HepG2 (cell line): ENCODE measurements around the gene TEX19. TPM values are rescaled to one million over a fixed set of nuclear protein-coding genes. Genes with fewer than 3 reads are reported as not detected.

ENCODE experiments used
- AGO1 ChIP-seq: fragments of 200-400 bp; formaldehyde crosslinking; IDR thresholded peaks from 2 replicates; pipeline ENCODE4 v1.6.1; 2017; ENCODE audit warnings: mild to moderate bottlenecking, low read depth, low read length, moderate library complexity; ENCODE audit not compliant: poor library complexity, severe bottlenecking
- BHLHE40 ChIP-seq: IDR thresholded peaks from 2 replicates; pipeline ENCODE4 v1.6.1; 2011; ENCODE audit warnings: low read length, improper control_type of control experiment
- CEBPG ChIP-seq: IDR thresholded peaks from 2 replicates; pipeline ENCODE4 v1.6.1; 2016
- FOXA3 ChIP-seq: IDR thresholded peaks from 2 replicates; pipeline ENCODE4 v1.6.1; 2016; ENCODE audit warnings: missing genetic modification reagents, missing compliant biosample characterization
- FOXC1 ChIP-seq: sonication (generic); formaldehyde crosslinking; IDR thresholded peaks from 2 replicates; pipeline ENCODE4 v1.8.0; 2022; ENCODE audit warnings: mild to moderate bottlenecking, missing genetic modification reagents, borderline replicate concordance
- GATA4 ChIP-seq: sonication (generic); IDR thresholded peaks from 2 replicates; pipeline ENCODE4 v1.6.1; 2016; ENCODE audit warnings: antibody characterized with exemption, low read depth, borderline replicate concordance
- GATAD1 ChIP-seq: IDR thresholded peaks from 2 replicates; pipeline ENCODE4 v1.6.1; 2016; ENCODE audit warnings: missing genetic modification reagents, missing compliant biosample characterization
- NBN ChIP-seq: fragments of 450-650 bp; conservative IDR thresholded peaks from 2 replicates; pipeline ENCODE4 v1.6.1; 2017
- NCOA1 ChIP-seq: sonication (generic); formaldehyde crosslinking; IDR thresholded peaks from 2 replicates; pipeline ENCODE4 v1.9.0; 2021; ENCODE audit warnings: missing genetic modification reagents
- NR3C1 ChIP-seq: sonication (generic); formaldehyde crosslinking; IDR thresholded peaks from 2 replicates; pipeline ENCODE4 v1.4.0; 2020; ENCODE audit warnings: missing genetic modification reagents
- RFXANK ChIP-seq: IDR thresholded peaks from 2 replicates; pipeline ENCODE4 v1.6.1; 2016
- SRSF9 ChIP-seq: fragments of 200-400 bp; formaldehyde crosslinking; IDR thresholded peaks from 2 replicates; pipeline ENCODE4 v1.6.1; 2018; ENCODE audit warnings: borderline replicate concordance, mild to moderate bottlenecking, low read depth, low read length; ENCODE audit not compliant: insufficient read depth, poor library complexity, severe bottlenecking
- ZFYVE20 ChIP-seq: sonication (generic); formaldehyde crosslinking; IDR thresholded peaks from 2 replicates; pipeline ENCODE4 v1.8.0; 2023; ENCODE audit warnings: low read depth, mild to moderate bottlenecking, moderate library complexity, missing genetic modification reagents, borderline replicate concordance
- ZKSCAN1 ChIP-seq: fragments of 150-350 bp; IDR thresholded peaks from 2 replicates; pipeline ENCODE4 v1.6.1; 2014; ENCODE audit warnings: low read length
- ZNF224 ChIP-seq: sonication (generic); formaldehyde crosslinking; IDR thresholded peaks from 2 replicates; pipeline ENCODE4 v1.5.0; 2020; ENCODE audit warnings: mild to moderate bottlenecking, missing genetic modification reagents
- ZNF446 ChIP-seq: sonication (generic); formaldehyde crosslinking; IDR thresholded peaks from 2 replicates; pipeline ENCODE4 v1.5.0; 2020; ENCODE audit warnings: mild to moderate bottlenecking, missing genetic modification reagents
- polyA plus RNA-seq, 8 experiments: library from polyadenylated mRNA; depleted of rRNA in 3 of 8; stranded (reverse) in 7 of 8; unstranded in 1 of 8; fragments of >200 nt; fragmentation: Illumina TruSeq in 4 of 8; extraction: Trizol in 4 of 8; gene quantifications; 2 replicates each; pipeline versions ENCODE4 v1.2.1 to v1.2.3, GENCODE V29; 2011 to 2016; ENCODE audit warnings: low read depth in 4 of 8, missing spikeins in 1 of 8, mixed read lengths in 1 of 8; ENCODE audit not compliant: insufficient read depth in 1 of 8
- total RNA-seq, 5 experiments: library from RNA; depleted of rRNA; stranded (reverse); fragments of >200 nt; fragmentation: Illumina TruSeq; extraction: Trizol; gene quantifications; 2 replicates each; pipeline ENCODE4 v1.2.3, GENCODE V29; 2016; ENCODE audit warnings: low read depth in 1 of 5
- TF ChIP-seq, protein P1 (sequence below): sonication (generic); formaldehyde crosslinking; IDR thresholded peaks from 2 replicates; pipeline ENCODE4 v1.8.1; 2022; ENCODE audit warnings: low read depth, mild to moderate bottlenecking, missing genetic modification reagents
- TF ChIP-seq, protein P2 (sequence below): sonication (generic); formaldehyde crosslinking; IDR thresholded peaks from 2 replicates; pipeline ENCODE4 v1.4.0; 2020; ENCODE audit warnings: missing genetic modification reagents; ENCODE audit errors: not compliant biosample characterization
- TF ChIP-seq, protein P3 (sequence below): sonication (generic); formaldehyde crosslinking; IDR thresholded peaks from 2 replicates; pipeline ENCODE4 v1.5.0; 2020; ENCODE audit warnings: missing genetic modification reagents, mild to moderate bottlenecking, borderline replicate concordance
- TF ChIP-seq, protein P4 (sequence below): sonication (generic); formaldehyde crosslinking; IDR thresholded peaks from 2 replicates; pipeline ENCODE4 v1.4.0; 2020; ENCODE audit warnings: missing genetic modification reagents, borderline replicate concordance
- TF ChIP-seq, protein P5 (sequence below): sonication (generic); formaldehyde crosslinking; IDR thresholded peaks from 2 replicates; pipeline ENCODE4 v1.8.0; 2023; ENCODE audit warnings: mild to moderate bottlenecking, missing genetic modification reagents
- TF ChIP-seq, protein P6 (sequence below): sonication (generic); formaldehyde crosslinking; IDR thresholded peaks from 2 replicates; pipeline ENCODE4 v1.5.0; 2020; ENCODE audit warnings: missing genetic modification reagents

Gene TEX19
- total and polyA plus RNA-seq, 2 of the 13 experiments (the other 11 are each of a cell fraction or from before 2014, with no cell fraction given), result 1.3 to 6.0 TPM

DNA sequence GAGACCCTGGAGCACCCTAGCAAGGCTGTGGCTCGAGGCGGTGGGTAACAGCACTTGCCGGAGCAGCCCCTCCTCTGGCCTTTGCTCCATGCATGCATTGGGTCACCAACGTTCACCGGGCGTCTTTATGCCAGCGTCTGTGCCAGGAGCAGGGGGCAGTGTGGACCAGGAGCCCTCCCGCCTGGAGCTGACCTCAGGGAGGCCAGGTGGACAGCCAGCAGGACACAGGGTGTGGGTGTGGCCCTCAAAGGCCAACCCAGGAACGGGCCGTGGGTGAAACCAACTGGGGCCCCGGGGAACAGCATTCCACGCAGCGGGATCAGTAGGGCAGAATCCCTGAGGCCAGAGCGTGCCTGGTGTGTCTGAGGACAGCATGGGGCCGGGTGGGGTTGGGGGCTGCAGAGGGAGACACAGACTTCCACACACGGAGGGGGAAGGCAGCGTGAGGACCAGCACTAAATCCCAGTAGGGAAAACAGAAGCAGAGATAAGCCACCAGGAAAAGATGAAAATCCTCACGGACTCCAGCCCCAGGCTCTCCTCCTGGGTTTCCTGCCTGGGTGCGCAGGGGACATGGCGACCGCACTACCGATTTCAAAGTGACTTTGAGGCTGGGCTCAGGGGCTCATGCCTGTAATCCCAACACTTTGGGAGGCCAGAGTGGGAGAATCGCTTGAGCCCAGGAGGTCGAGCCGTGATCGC lies 38.8 kb upstream of the TEX19 start (continued):
- TF ChIP-seq, protein P1, sequence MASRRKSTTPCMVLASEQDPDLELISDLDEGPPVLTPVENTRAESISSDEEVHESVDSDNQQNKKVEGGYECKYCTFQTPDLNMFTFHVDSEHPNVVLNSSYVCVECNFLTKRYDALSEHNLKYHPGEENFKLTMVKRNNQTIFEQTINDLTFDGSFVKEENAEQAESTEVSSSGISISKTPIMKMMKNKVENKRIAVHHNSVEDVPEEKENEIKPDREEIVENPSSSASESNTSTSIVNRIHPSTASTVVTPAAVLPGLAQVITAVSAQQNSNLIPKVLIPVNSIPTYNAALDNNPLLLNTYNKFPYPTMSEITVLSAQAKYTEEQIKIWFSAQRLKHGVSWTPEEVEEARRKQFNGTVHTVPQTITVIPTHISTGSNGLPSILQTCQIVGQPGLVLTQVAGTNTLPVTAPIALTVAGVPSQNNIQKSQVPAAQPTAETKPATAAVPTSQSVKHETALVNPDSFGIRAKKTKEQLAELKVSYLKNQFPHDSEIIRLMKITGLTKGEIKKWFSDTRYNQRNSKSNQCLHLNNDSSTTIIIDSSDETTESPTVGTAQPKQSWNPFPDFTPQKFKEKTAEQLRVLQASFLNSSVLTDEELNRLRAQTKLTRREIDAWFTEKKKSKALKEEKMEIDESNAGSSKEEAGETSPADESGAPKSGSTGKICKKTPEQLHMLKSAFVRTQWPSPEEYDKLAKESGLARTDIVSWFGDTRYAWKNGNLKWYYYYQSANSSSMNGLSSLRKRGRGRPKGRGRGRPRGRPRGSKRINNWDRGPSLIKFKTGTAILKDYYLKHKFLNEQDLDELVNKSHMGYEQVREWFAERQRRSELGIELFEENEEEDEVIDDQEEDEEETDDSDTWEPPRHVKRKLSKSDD, result no peak
- TF ChIP-seq ZNF446 (CRISPR knock-in tag) (no peak), FOXA3 (CRISPR knock-in tag) (0 out of 2 replicates have a peak, but pooled peaks have one; percentile 28), NCOA1 (CRISPR knock-in tag) (no peak), NBN (no peak), ZFYVE20 (no peak), BHLHE40 (no peak), GATAD1 (CRISPR knock-in tag) (no peak), AGO1 (peak; percentile 63), FOXC1 (no peak), RFXANK (CRISPR knock-in tag) (no peak), ZNF224 (CRISPR knock-in tag) (no peak), NR3C1 (CRISPR knock-in tag) (no peak), ZKSCAN1 (no peak), GATA4 (no peak), SRSF9 (no peak), CEBPG (CRISPR knock-in tag) (no peak)
- TF ChIP-seq, protein P2, sequence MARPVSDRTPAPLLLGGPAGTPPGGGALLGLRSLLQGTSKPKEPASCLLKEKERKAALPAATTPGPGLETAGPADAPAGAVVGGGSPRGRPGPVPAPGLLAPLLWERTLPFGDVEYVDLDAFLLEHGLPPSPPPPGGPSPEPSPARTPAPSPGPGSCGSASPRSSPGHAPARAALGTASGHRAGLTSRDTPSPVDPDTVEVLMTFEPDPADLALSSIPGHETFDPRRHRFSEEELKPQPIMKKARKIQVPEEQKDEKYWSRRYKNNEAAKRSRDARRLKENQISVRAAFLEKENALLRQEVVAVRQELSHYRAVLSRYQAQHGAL (CRISPR knock-in tag), result no peak
- TF ChIP-seq, protein P3, sequence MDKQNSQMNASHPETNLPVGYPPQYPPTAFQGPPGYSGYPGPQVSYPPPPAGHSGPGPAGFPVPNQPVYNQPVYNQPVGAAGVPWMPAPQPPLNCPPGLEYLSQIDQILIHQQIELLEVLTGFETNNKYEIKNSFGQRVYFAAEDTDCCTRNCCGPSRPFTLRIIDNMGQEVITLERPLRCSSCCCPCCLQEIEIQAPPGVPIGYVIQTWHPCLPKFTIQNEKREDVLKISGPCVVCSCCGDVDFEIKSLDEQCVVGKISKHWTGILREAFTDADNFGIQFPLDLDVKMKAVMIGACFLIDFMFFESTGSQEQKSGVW (CRISPR knock-in tag), result no peak
- TF ChIP-seq, protein P4, sequence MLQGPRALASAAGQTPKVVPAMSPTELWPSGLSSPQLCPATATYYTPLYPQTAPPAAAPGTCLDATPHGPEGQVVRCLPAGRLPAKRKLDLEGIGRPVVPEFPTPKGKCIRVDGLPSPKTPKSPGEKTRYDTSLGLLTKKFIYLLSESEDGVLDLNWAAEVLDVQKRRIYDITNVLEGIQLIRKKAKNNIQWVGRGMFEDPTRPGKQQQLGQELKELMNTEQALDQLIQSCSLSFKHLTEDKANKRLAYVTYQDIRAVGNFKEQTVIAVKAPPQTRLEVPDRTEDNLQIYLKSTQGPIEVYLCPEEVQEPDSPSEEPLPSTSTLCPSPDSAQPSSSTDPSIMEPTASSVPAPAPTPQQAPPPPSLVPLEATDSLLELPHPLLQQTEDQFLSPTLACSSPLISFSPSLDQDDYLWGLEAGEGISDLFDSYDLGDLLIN (CRISPR knock-in tag), result no peak
- TF ChIP-seq, protein P5, sequence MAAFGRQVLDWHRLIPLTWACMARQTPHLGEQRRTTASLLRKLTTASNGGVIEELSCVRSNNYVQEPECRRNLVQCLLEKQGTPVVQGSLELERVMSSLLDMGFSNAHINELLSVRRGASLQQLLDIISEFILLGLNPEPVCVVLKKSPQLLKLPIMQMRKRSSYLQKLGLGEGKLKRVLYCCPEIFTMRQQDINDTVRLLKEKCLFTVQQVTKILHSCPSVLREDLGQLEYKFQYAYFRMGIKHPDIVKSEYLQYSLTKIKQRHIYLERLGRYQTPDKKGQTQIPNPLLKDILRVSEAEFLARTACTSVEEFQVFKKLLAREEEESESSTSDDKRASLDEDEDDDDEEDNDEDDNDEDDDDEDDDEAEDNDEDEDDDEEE (CRISPR knock-in tag), result no peak
- TF ChIP-seq, protein P6, sequence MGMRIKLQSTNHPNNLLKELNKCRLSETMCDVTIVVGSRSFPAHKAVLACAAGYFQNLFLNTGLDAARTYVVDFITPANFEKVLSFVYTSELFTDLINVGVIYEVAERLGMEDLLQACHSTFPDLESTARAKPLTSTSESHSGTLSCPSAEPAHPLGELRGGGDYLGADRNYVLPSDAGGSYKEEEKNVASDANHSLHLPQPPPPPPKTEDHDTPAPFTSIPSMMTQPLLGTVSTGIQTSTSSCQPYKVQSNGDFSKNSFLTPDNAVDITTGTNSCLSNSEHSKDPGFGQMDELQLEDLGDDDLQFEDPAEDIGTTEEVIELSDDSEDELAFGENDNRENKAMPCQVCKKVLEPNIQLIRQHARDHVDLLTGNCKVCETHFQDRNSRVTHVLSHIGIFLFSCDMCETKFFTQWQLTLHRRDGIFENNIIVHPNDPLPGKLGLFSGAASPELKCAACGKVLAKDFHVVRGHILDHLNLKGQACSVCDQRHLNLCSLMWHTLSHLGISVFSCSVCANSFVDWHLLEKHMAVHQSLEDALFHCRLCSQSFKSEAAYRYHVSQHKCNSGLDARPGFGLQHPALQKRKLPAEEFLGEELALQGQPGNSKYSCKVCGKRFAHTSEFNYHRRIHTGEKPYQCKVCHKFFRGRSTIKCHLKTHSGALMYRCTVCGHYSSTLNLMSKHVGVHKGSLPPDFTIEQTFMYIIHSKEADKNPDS, result no peak
